HepG2 (cell line): ENCODE results near the gene MRM1. TPM values are rescaled to one million over a fixed set of nuclear protein-coding genes. Genes with fewer than 3 reads are reported as not detected.

Source experiments
- ATAC-seq: fragments of 200-7000 bp; cut with Tn5 transposase; 3 replicates; pipeline ENCODE4 v1.9.1; 2020; ENCODE audit warnings: mild to moderate bottlenecking, moderate library complexity
- BruUV-seq: library from RNA; stranded (reverse); fragments of 400-500 nt; replicated peaks from 2 replicates; lab custom pipeline; 2021; lab: Mats Ljungman, UMichigan
- CTCF ChIA-PET: fragments of 300-600 bp; formaldehyde crosslinking; extraction: SDS; loops from one replicate; lab custom pipeline; 2021; ENCODE audit warnings: low total read pairs, inconsistent platforms, low intra/inter-chr PET ratio; lab: Yijun Ruan, JAX
- POLR2A ChIA-PET: fragments of 350-600 bp; sonication (Branson Sonifier 250); formaldehyde crosslinking; loops from one replicate; lab custom pipeline; 2020; ENCODE audit warnings: antibody characterized with exemption, inconsistent platforms; lab: Yijun Ruan, JAX
- DNase-seq: peaks from one replicate; pipeline ENCODE4 v3.0.0-alpha.2; 2015; ENCODE audit warnings: low spot score
- FAIRE-seq: peaks from 3 replicates; lab custom pipeline; 2011; peaks lifted over from hg19 to GRCh38; lab: Jason Lieb, UNC
- H2AFZ ChIP-seq: one replicate; pipeline ENCODE4 v1.6.1; 2011; ENCODE audit warnings: low read length, inconsistent platforms
- H3K27ac ChIP-seq: fragments of 300-600 bp; 3 replicates; pipeline ENCODE4 v1.8.0; 2011; ENCODE audit warnings: mixed run types, mild to moderate bottlenecking, mixed read lengths, low read length, inconsistent platforms; ENCODE audit not compliant: insufficient read depth; ENCODE audit errors: extremely low read length
- H3K27me3 ChIP-seq, 2 experiments: fragments of 200-600 bp in 1 of 2; 2 replicates in 1 of 2; 3 replicates in 1 of 2; pipeline versions ENCODE4 v1.6.0 to v1.8.0; 2011; ENCODE audit warnings: low read length in 2 of 2, mild to moderate bottlenecking in 2 of 2, moderate library complexity in 2 of 2, inconsistent platforms in 1 of 2; ENCODE audit not compliant: insufficient read depth in 2 of 2, control insufficient read depth in 1 of 2
- H3K36me3 ChIP-seq, 2 experiments: fragments of 200-600 bp in 1 of 2; replicated peaks in 1 of 2; 2 replicates in 1 of 2; 3 replicates in 1 of 2; pipeline versions ENCODE4 v1.5.1 to v1.8.0; 2011; ENCODE audit warnings: low read length in 2 of 2, inconsistent platforms in 1 of 2; ENCODE audit not compliant: insufficient read depth in 2 of 2, control insufficient read depth in 1 of 2
- H3K4me1 ChIP-seq: 2 replicates; pipeline ENCODE4 v1.5.1; 2012; ENCODE audit warnings: low read length, inconsistent platforms; ENCODE audit not compliant: insufficient read depth
- H3K4me2 ChIP-seq: 2 replicates; pipeline ENCODE4 v1.6.0; 2011; ENCODE audit warnings: low read depth, low read length, inconsistent platforms
- H3K4me3 ChIP-seq, 3 experiments: fragments of 200-600 bp in 1 of 3; sonication (generic), shearing (Covaris generic) in 1 of 3; replicated peaks in 1 of 3; 2 replicates each; pipeline ENCODE4 v1.5.1; 2011 to 2016; ENCODE audit warnings: low read length in 3 of 3, inconsistent platforms in 2 of 3, low read depth in 2 of 3, mild to moderate bottlenecking in 2 of 3, control low read depth in 1 of 3, mixed read lengths in 1 of 3; ENCODE audit not compliant: insufficient read depth in 1 of 3
- H3K79me2 ChIP-seq: one replicate; pipeline ENCODE4 v1.6.1; 2011; ENCODE audit warnings: low read length, inconsistent platforms; ENCODE audit not compliant: insufficient read depth
- H3K9ac ChIP-seq: 2 replicates; pipeline ENCODE4 v1.6.0; 2011; ENCODE audit warnings: mild to moderate bottlenecking, low read depth, low read length, inconsistent platforms; ENCODE audit not compliant: insufficient read depth
- H3K9me3 ChIP-seq: 2 replicates; pipeline ENCODE4 v1.5.1; 2012; ENCODE audit warnings: mild to moderate bottlenecking, low read length
- H4K20me1 ChIP-seq: 2 replicates; pipeline ENCODE4 v1.6.0; 2011; ENCODE audit warnings: inconsistent platforms, mild to moderate bottlenecking, low read length, moderate library complexity; ENCODE audit not compliant: insufficient read depth
- KDM3A ChIP-seq: IDR thresholded peaks from 2 replicates; pipeline ENCODE4 v1.6.1; 2018; ENCODE audit warnings: low read depth, missing compliant biosample characterization
- NKX3-1 ChIP-seq: sonication (generic); formaldehyde crosslinking; IDR thresholded peaks from 2 replicates; pipeline ENCODE4 v1.5.0; 2020; ENCODE audit warnings: missing genetic modification reagents
- TARDBP ChIP-seq: sonication (generic); formaldehyde crosslinking; IDR thresholded peaks from 2 replicates; pipeline ENCODE4 v1.8.0; 2022; ENCODE audit warnings: mild to moderate bottlenecking, missing genetic modification reagents
- ZNF382 ChIP-seq: sonication (generic); formaldehyde crosslinking; IDR thresholded peaks from 2 replicates; pipeline ENCODE4 v1.5.0; 2020; ENCODE audit warnings: missing genetic modification reagents, mild to moderate bottlenecking, borderline replicate concordance
- ZNF547 ChIP-seq: sonication (generic); formaldehyde crosslinking; IDR thresholded peaks from 2 replicates; pipeline ENCODE4 v1.5.1; 2020; ENCODE audit warnings: mild to moderate bottlenecking, missing genetic modification reagents
- ZNF652 ChIP-seq: IDR thresholded peaks from 2 replicates; pipeline ENCODE4 v1.6.1; 2016; ENCODE audit warnings: low read depth, borderline replicate concordance
- ZNF782 ChIP-seq: sonication (generic); formaldehyde crosslinking; IDR thresholded peaks from 2 replicates; pipeline ENCODE4 v1.4.0; 2020; ENCODE audit warnings: missing genetic modification reagents, mild to moderate bottlenecking, borderline replicate concordance
- WGBS: methylation state at CpG from one replicate; pipeline ENCODE4 v1.1.6; 2017; ENCODE audit warnings: low lambda C conversion rate; 5-methylcytosine and 5-hydroxymethylcytosine counted together
- in situ Hi-C: cut with HindIII; loops from 2 replicates; pipeline ENCODE4 v1.10.0; 2017; ENCODE audit warnings: low pct_unique_long_range_greater_than_20kb; ENCODE audit not compliant: extremely low pct_ligation_motif_present
- intact Hi-C: fragments of 100-400 bp; cut with micrococcal nuclease; formaldehyde crosslinking; loops from one replicate; pipeline ENCODE4 v1.10.0; 2022; ENCODE audit not compliant: unreplicated experiment
- polyA plus RNA-seq, 8 experiments: library from polyadenylated mRNA; depleted of rRNA in 3 of 8; stranded (reverse) in 7 of 8; unstranded in 1 of 8; fragments of >200 nt; fragmentation: Illumina TruSeq in 4 of 8; extraction: Trizol in 4 of 8; gene quantifications; 2 replicates each; pipeline versions ENCODE4 v1.2.1 to v1.2.3, GENCODE V29; 2011 to 2016; ENCODE audit warnings: low read depth in 4 of 8, missing spikeins in 1 of 8, mixed read lengths in 1 of 8; ENCODE audit not compliant: insufficient read depth in 1 of 8
- total RNA-seq, 5 experiments: library from RNA; depleted of rRNA; stranded (reverse); fragments of >200 nt; fragmentation: Illumina TruSeq; extraction: Trizol; gene quantifications; 2 replicates each; pipeline ENCODE4 v1.2.3, GENCODE V29; 2016; ENCODE audit warnings: low read depth in 1 of 5
- TF ChIP-seq, protein P1 (sequence below): sonication (generic); formaldehyde crosslinking; IDR thresholded peaks from 2 replicates; pipeline ENCODE4 v1.4.0; 2020; ENCODE audit warnings: missing genetic modification reagents, mild to moderate bottlenecking, borderline replicate concordance
- TF ChIP-seq, protein P2 (sequence below): sonication (generic); formaldehyde crosslinking; IDR thresholded peaks from 2 replicates; pipeline ENCODE4 v1.8.0; 2022; ENCODE audit warnings: missing genetic modification reagents, mild to moderate bottlenecking, borderline replicate concordance
- TF ChIP-seq, protein P3 (sequence below): IDR thresholded peaks from 2 replicates; pipeline ENCODE4 v1.6.1; 2016; ENCODE audit warnings: low read depth, missing genetic modification reagents, missing compliant biosample characterization
- TF ChIP-seq, protein P4 (sequence below): sonication (generic); formaldehyde crosslinking; IDR thresholded peaks from 2 replicates; pipeline ENCODE4 v1.5.0; 2020; ENCODE audit warnings: mild to moderate bottlenecking, missing genetic modification reagents

The MRM1 gene
- total and polyA plus RNA-seq, 2 of the 13 experiments (the other 11 are each of a cell fraction or from before 2014, with no cell fraction given): 4.1 to 11.3 TPM

- no peak overlapping the region for H2AFZ ChIP-seq
- CTCF ChIA-PET: no interaction called here
- in situ Hi-C loops (loop anchor here (25.0 kb wide), 1 partner anchor 625 kb away; no protein-coding TSS in a partner anchor), intact Hi-C loops (no loop called here)
- H3K4me1 ChIP-seq: no peaks in the 10 kb centered on the region
- H3K79me2 ChIP-seq: no peaks in the 10 kb centered on the region
- 0 out of 5 replicates have a peak, but pooled peaks cover 0 to 3% of the 10 kb centered on the region in 2 experiments for H3K36me3 ChIP-seq
- H3K4me2 ChIP-seq: no peak overlapping the region
- no peak overlapping the region for H3K9ac ChIP-seq
- BruUV-seq: no TSS peak
- ATAC-seq: no peak
- H3K4me3 ChIP-seq: no peak overlapping the region
- no peak for DNase-seq
- H3K9me3 ChIP-seq: no peaks in the 10 kb centered on the region
- no peak for FAIRE-seq
- 100% methylated on average over 3 of the region's 3 CpGs for WGBS
- POLR2A ChIA-PET: no interaction called here
- H4K20me1 ChIP-seq: no peaks in the 10 kb centered on the region
- no peaks in the 10 kb centered on the region for H3K27me3 ChIP-seq
- no peak overlapping the region for H3K27ac ChIP-seq
- TF ChIP-seq ZNF652 (CRISPR knock-in tag) (no peak), KDM3A (CRISPR knock-in tag) (no peak), NKX3-1 (CRISPR knock-in tag) (no peak), ZNF782 (CRISPR knock-in tag) (no peak), ZNF547 (CRISPR knock-in tag) (no peak), ZNF382 (CRISPR knock-in tag) (no peak), TARDBP (CRISPR knock-in tag) (no peak)
- TF ChIP-seq, protein P1, sequence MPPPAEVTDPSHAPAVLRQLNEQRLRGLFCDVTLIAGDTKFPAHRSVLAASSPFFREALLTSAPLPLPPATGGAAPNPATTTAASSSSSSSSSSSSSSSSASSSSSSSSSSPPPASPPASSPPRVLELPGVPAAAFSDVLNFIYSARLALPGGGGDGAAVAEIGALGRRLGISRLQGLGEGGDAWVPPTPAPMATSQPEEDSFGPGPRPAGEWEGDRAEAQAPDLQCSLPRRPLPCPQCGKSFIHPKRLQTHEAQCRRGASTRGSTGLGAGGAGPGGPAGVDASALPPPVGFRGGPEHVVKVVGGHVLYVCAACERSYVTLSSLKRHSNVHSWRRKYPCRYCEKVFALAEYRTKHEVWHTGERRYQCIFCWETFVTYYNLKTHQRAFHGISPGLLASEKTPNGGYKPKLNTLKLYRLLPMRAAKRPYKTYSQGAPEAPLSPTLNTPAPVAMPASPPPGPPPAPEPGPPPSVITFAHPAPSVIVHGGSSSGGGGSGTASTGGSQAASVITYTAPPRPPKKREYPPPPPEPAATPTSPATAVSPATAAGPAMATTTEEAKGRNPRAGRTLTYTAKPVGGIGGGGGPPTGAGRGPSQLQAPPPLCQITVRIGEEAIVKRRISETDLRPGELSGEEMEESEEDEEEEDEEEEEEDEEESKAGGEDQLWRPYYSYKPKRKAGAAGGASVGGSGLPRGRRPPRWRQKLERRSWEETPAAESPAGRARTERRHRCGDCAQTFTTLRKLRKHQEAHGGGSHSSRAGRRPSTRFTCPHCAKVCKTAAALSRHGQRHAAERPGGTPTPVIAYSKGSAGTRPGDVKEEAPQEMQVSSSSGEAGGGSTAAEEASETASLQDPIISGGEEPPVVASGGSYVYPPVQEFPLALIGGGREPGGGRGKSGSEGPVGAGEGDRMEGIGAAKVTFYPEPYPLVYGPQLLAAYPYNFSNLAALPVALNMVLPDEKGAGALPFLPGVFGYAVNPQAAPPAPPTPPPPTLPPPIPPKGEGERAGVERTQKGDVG (CRISPR knock-in tag): no peak
- TF ChIP-seq, protein P2, sequence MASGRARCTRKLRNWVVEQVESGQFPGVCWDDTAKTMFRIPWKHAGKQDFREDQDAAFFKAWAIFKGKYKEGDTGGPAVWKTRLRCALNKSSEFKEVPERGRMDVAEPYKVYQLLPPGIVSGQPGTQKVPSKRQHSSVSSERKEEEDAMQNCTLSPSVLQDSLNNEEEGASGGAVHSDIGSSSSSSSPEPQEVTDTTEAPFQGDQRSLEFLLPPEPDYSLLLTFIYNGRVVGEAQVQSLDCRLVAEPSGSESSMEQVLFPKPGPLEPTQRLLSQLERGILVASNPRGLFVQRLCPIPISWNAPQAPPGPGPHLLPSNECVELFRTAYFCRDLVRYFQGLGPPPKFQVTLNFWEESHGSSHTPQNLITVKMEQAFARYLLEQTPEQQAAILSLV: no peak
- TF ChIP-seq, protein P3, sequence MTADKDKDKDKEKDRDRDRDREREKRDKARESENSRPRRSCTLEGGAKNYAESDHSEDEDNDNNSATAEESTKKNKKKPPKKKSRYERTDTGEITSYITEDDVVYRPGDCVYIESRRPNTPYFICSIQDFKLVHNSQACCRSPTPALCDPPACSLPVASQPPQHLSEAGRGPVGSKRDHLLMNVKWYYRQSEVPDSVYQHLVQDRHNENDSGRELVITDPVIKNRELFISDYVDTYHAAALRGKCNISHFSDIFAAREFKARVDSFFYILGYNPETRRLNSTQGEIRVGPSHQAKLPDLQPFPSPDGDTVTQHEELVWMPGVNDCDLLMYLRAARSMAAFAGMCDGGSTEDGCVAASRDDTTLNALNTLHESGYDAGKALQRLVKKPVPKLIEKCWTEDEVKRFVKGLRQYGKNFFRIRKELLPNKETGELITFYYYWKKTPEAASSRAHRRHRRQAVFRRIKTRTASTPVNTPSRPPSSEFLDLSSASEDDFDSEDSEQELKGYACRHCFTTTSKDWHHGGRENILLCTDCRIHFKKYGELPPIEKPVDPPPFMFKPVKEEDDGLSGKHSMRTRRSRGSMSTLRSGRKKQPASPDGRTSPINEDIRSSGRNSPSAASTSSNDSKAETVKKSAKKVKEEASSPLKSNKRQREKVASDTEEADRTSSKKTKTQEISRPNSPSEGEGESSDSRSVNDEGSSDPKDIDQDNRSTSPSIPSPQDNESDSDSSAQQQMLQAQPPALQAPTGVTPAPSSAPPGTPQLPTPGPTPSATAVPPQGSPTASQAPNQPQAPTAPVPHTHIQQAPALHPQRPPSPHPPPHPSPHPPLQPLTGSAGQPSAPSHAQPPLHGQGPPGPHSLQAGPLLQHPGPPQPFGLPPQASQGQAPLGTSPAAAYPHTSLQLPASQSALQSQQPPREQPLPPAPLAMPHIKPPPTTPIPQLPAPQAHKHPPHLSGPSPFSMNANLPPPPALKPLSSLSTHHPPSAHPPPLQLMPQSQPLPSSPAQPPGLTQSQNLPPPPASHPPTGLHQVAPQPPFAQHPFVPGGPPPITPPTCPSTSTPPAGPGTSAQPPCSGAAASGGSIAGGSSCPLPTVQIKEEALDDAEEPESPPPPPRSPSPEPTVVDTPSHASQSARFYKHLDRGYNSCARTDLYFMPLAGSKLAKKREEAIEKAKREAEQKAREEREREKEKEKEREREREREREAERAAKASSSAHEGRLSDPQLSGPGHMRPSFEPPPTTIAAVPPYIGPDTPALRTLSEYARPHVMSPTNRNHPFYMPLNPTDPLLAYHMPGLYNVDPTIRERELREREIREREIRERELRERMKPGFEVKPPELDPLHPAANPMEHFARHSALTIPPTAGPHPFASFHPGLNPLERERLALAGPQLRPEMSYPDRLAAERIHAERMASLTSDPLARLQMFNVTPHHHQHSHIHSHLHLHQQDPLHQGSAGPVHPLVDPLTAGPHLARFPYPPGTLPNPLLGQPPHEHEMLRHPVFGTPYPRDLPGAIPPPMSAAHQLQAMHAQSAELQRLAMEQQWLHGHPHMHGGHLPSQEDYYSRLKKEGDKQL: no peak
- TF ChIP-seq, protein P4, sequence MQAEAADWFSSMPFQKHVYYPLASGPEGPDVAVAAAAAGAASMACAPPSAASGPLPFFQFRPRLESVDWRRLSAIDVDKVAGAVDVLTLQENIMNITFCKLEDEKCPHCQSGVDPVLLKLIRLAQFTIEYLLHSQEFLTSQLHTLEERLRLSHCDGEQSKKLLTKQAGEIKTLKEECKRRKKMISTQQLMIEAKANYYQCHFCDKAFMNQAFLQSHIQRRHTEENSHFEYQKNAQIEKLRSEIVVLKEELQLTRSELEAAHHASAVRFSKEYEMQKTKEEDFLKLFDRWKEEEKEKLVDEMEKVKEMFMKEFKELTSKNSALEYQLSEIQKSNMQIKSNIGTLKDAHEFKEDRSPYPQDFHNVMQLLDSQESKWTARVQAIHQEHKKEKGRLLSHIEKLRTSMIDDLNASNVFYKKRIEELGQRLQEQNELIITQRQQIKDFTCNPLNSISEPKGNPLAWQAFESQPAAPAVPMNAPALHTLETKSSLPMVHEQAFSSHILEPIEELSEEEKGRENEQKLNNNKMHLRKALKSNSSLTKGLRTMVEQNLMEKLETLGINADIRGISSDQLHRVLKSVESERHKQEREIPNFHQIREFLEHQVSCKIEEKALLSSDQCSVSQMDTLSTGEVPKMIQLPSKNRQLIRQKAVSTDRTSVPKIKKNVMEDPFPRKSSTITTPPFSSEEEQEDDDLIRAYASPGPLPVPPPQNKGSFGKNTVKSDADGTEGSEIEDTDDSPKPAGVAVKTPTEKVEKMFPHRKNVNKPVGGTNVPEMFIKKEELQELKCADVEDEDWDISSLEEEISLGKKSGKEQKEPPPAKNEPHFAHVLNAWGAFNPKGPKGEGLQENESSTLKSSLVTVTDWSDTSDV (CRISPR knock-in tag): no peak
Measured at GRCh38 chr17:36612323-36612722, 10.9 kb downstream of the MRM1 start.
